ENCODE measurements around the gene NEURL1.

NEURL1 gene

GRCh38 chr10:103548581-103549348 lies 55.3 kb downstream of the NEURL1 start:
- no peak for DNase-seq (ENCODE audit: low read depth)
- no peak for TF ChIP-seq CTCF (IDR thresholded peaks at IDR 0.05; ENCODE audit: control insufficient read depth, insufficient read depth, low read depth, low read length, missing control alignments)
- H3K4me3 ChIP-seq (ENCODE audit: control insufficient read depth, low read depth, low read length), result no peak overlapping the region

- no peak overlapping the region for H3K4me3 ChIP-seq (ENCODE audit: control insufficient read depth, low read depth, low read length)
- no peak for DNase-seq (ENCODE audit: low read depth)
- TF ChIP-seq CTCF (IDR thresholded peaks at IDR 0.05; ENCODE audit: control insufficient read depth, insufficient read depth, low read depth, low read length, missing control alignments), result no peak
Measured at GRCh38 chr10:103549349-103549685, 55.8 kb downstream of the NEURL1 start.

GRCh38 chr10:103550229-103550628 lies 56.7 kb downstream of the NEURL1 start:
- no peak for DNase-seq (ENCODE audit: low read depth)
- TF ChIP-seq CTCF (IDR thresholded peaks at IDR 0.05; ENCODE audit: control insufficient read depth, insufficient read depth, low read depth, low read length, missing control alignments), result no peak
- no peak overlapping the region for H3K4me3 ChIP-seq (ENCODE audit: control insufficient read depth, low read depth, low read length)

GRCh38 chr10:103551619-103552602 lies 58.4 kb downstream of the NEURL1 start:
- DNase-seq (ENCODE audit: low read depth), result no peak
- H3K4me3 ChIP-seq (ENCODE audit: control insufficient read depth, low read depth, low read length), result no peak overlapping the region
- TF ChIP-seq CTCF (IDR thresholded peaks at IDR 0.05; ENCODE audit: control insufficient read depth, insufficient read depth, low read depth, low read length, missing control alignments), result no peak

GRCh38 chr10:103552856-103553742 lies 59.6 kb downstream of the NEURL1 start:
- DNase-seq (ENCODE audit: low read depth), result no peak
- TF ChIP-seq CTCF (IDR thresholded peaks at IDR 0.05; ENCODE audit: control insufficient read depth, insufficient read depth, low read depth, low read length, missing control alignments), result no peak
- no peak overlapping the region for H3K4me3 ChIP-seq (ENCODE audit: control insufficient read depth, low read depth, low read length)
